Stomach (tissue), 9 donors: ENCODE measurements around the gene PREPL. TPM values are rescaled to one million over a fixed set of nuclear protein-coding genes. Genes with fewer than 3 reads are reported as not detected.

Experiments
- DNase-seq, 2 donors: peaks; one replicate each; pipeline versions ENCODE4 v3.0.0 to v3.0.0-alpha.2; 2013 to 2019
- H3K27ac ChIP-seq, 5 donors: fragments of 200-600 bp in 4 of 5; sonication (generic) in 4 of 5; one replicate each; pipeline ENCODE4 v1.5.1; 2013 to 2019; ENCODE audit warnings: mild to moderate bottlenecking in 1 of 5, moderate library complexity in 1 of 5
- H3K27me3 ChIP-seq, 3 donors: fragments of 200-600 bp; sonication (generic); one replicate each; pipeline ENCODE4 v1.5.1; 2017 to 2019; ENCODE audit warnings: mixed run types in 1 of 3
- H3K36me3 ChIP-seq, 4 donors: fragments of 200-600 bp; sonication (generic); 1 replicate in 3 of 4; 2 replicates in 1 of 4; pipeline ENCODE4 v1.5.1; 2016 to 2019
- H3K4me1 ChIP-seq, 4 donors: fragments of 200-600 bp; sonication (generic); one replicate each; pipeline ENCODE4 v1.5.1; 2016 to 2019
- H3K4me3 ChIP-seq, 4 donors: fragments of 200-600 bp; sonication (generic) in 3 of 4; one replicate each; pipeline ENCODE4 v1.5.1; 2016 to 2019; ENCODE audit warnings: mild to moderate bottlenecking in 1 of 4
- H3K9me3 ChIP-seq, 4 donors: fragments of 200-600 bp; sonication (generic); one replicate each; pipeline ENCODE4 v1.5.1; 2016 to 2019
- EP300 ChIP-seq: sonication (generic); formaldehyde crosslinking; IDR thresholded peaks from one replicate; pipeline ENCODE4 v1.6.1; 2017; ENCODE audit warnings: antibody characterized with exemption
- POLR2A ChIP-seq, 4 donors: fragments of 450-650 bp; IDR thresholded peaks; one replicate each; pipeline ENCODE4 v1.6.1; 2016; ENCODE audit warnings: antibody characterized with exemption in 4 of 4, control low read depth in 2 of 4, mild to moderate bottlenecking in 1 of 4, moderate library complexity in 1 of 4
- POLR2AphosphoS5 ChIP-seq, 3 donors: sonication (generic); formaldehyde crosslinking; IDR thresholded peaks; one replicate each; pipeline ENCODE4 v1.6.1; 2016; ENCODE audit warnings: antibody characterized with exemption in 3 of 3
- WGBS, 5 donors: extraction: QIAGEN DNeasy Blood & Tissue Kit in 3 of 5; methylation state at CpG; one replicate each; pipeline versions ENCODE4 v1.1.5 to v1.1.7; 2013 to 2018; 5-methylcytosine and 5-hydroxymethylcytosine counted together
- intact Hi-C: fragments of 100-400 bp; cut with DNase I; formaldehyde crosslinking; loops from one replicate; pipeline ENCODE4 v1.15.1; 2023; ENCODE audit warnings: low total_unique reads
- polyA plus RNA-seq, 3 donors: library from polyadenylated mRNA; stranded (reverse); fragments of 200-250 nt; gene quantifications; one replicate each; pipeline ENCODE4 v1.2.3, GENCODE V29; 2013
- total RNA-seq, 5 donors: library from RNA; depleted of rRNA; stranded (reverse); fragments of >200 nt; gene quantifications; one replicate each; pipeline versions ENCODE4 v1.1.0 to v1.2.3, GENCODE V29; 2014 to 2016
- TF ChIP-seq, protein P1 (sequence below), 7 experiments: fragments of 450-650 bp in 4 of 7; fragments of 200-600 bp in 3 of 7; sonication (generic) in 3 of 7; IDR thresholded peaks; one replicate each; pipeline ENCODE4 v1.5.1; 2016 to 2019; ENCODE audit warnings: antibody characterized with exemption in 7 of 7, control low read depth in 2 of 7, mild to moderate bottlenecking in 1 of 7
- donor health status: healthy with polysubstance abuse.
- donor health status: Bipolar disorder and iron deficiency.
- donor health status: healthy.

The PREPL gene
- total and polyA plus RNA-seq, 8 donors: 8.1 to 65.0 (median 21.8) TPM

GRCh38 chr2:44326548-44327264 is 34.6 kb downstream of the PREPL start:
- no peak overlapping the region for H3K4me3 ChIP-seq
- H3K27me3 ChIP-seq: no peaks in the 10 kb centered on the region
- DNase-seq: no peak
- peaks cover 28 to 95% (median 76%) of the 10 kb centered on the region in 4 donors for H3K36me3 ChIP-seq
- TF ChIP-seq, protein P1, sequence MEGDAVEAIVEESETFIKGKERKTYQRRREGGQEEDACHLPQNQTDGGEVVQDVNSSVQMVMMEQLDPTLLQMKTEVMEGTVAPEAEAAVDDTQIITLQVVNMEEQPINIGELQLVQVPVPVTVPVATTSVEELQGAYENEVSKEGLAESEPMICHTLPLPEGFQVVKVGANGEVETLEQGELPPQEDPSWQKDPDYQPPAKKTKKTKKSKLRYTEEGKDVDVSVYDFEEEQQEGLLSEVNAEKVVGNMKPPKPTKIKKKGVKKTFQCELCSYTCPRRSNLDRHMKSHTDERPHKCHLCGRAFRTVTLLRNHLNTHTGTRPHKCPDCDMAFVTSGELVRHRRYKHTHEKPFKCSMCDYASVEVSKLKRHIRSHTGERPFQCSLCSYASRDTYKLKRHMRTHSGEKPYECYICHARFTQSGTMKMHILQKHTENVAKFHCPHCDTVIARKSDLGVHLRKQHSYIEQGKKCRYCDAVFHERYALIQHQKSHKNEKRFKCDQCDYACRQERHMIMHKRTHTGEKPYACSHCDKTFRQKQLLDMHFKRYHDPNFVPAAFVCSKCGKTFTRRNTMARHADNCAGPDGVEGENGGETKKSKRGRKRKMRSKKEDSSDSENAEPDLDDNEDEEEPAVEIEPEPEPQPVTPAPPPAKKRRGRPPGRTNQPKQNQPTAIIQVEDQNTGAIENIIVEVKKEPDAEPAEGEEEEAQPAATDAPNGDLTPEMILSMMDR (IDR thresholded peaks at IDR 0.05): no peak
- no peak for TF ChIP-seq EP300
- no peak for TF ChIP-seq POLR2A (IDR thresholded peaks at IDR 0.05)
- no peak for TF ChIP-seq POLR2AphosphoS5 (IDR thresholded peaks at IDR 0.05)
- H3K27ac ChIP-seq: no peak overlapping the region
- WGBS, 5 donors: 82 to 89% (median 88%) methylated on average over 13 of the region's 13 CpGs
- intact Hi-C loops: no loop called here
- H3K9me3 ChIP-seq: no peaks in the 10 kb centered on the region
- peaks cover 7 to 28% (median 17%) of the 10 kb centered on the region in 4 donors for H3K4me1 ChIP-seq

GRCh38 chr2:44325897-44326296 is 35.4 kb downstream of the PREPL start:
- intact Hi-C loops: no loop called here
- TF ChIP-seq POLR2AphosphoS5 (IDR thresholded peaks at IDR 0.05) (no peak), POLR2A (IDR thresholded peaks at IDR 0.05) (no peak), EP300 (no peak)
- TF ChIP-seq, protein P1 (IDR thresholded peaks at IDR 0.05): no peak
- DNase-seq: no peak
- Histone ChIP-seq H3K4me3 (no peak overlapping the region), H3K4me1 (peaks cover 7 to 27% (median 16%) of the 10 kb centered on the region in 4 donors), H3K27ac (no peak overlapping the region), H3K36me3 (peaks cover 36 to 95% (median 76%) of the 10 kb centered on the region in 4 donors), H3K27me3 (no peaks in the 10 kb centered on the region), H3K9me3 (no peaks in the 10 kb centered on the region)
- WGBS, 5 donors: 82 to 91% (median 87%) methylated on average over 4 of the region's 4 CpGs

DNA sequence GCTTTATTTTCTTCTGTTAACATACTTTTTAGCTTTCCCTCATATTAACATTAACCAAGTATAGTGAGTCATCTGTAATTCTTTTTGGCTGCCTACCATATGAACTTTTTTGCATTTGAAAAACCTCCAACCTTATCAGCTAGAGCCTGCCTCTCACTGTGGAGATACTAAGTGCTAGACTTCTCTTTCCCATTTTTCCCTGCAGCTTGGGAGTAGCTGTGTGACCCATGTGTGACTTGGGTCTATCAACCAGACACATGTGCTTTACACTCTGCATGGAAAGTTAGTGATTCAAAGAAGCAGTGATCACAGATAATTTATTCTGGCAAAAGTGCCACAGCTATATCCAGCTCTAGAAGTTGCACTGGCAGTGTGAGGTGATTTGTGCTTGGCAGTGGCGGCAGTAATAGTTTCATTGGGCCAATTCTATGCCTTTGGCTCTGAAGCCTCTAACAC is 36.3 kb downstream of the PREPL start:
- Histone ChIP-seq H3K27ac (no peak overlapping the region), H3K36me3 (peaks cover 40 to 96% (median 82%) of the 10 kb centered on the region in 4 donors), H3K4me3 (no peak overlapping the region), H3K27me3 (no peaks in the 10 kb centered on the region), H3K4me1 (peaks cover 7 to 18% (median 12%) of the 10 kb centered on the region in 4 donors), H3K9me3 (no peaks in the 10 kb centered on the region)
- peak in 1 of 2 donors; percentile 36 for DNase-seq
- TF ChIP-seq POLR2AphosphoS5 (IDR thresholded peaks at IDR 0.05): no peak
- TF ChIP-seq POLR2A (IDR thresholded peaks at IDR 0.05): no peak
- TF ChIP-seq EP300: no peak
- TF ChIP-seq, protein P1 (IDR thresholded peaks at IDR 0.05): no peak
- WGBS, 5 donors: 45 to 69% (median 59%) methylated on average over 1 of the region's 1 CpG
- intact Hi-C loops: no loop called here

DNA sequence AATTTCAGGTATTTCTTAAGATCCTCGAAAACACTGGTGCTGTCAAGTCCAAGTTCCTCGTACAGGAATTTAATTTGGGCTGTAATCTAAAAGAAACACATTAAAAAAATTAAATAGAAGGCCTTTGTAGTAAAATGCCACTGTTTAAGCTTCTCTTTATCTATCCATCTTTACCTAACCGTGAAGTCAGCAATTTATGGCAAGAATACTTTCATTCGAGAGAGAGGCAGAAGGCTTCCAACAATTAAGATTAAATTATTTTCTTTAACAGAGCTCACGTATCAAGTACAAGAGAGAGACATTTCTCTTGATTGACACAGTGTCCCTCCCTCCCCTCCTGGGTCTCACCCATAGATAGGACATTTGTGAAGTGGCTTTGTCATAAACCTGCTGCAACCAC is 39.9 kb downstream of the PREPL start:
- Histone ChIP-seq H3K27me3 (no peaks in the 10 kb centered on the region), H3K4me1 (peaks cover 7 to 18% (median 12%) of the 10 kb centered on the region in 4 donors), H3K4me3 (no peak overlapping the region), H3K9me3 (no peaks in the 10 kb centered on the region), H3K36me3 (peaks cover 32 to 90% (median 77%) of the 10 kb centered on the region in 4 donors), H3K27ac (no peak overlapping the region)
- no peak for DNase-seq
- 78 to 95% (median 86%) methylated on average over 5 of the region's 5 CpGs for WGBS, 5 donors
- intact Hi-C loops: no loop called here
- TF ChIP-seq POLR2AphosphoS5 (IDR thresholded peaks at IDR 0.05) (no peak), POLR2A (IDR thresholded peaks at IDR 0.05) (no peak), EP300 (no peak)
- TF ChIP-seq, protein P1 (IDR thresholded peaks at IDR 0.05): no peak
